Gastrocnemius medialis (tissue), 4 donors: ENCODE results near the gene PGAP6.

Source experiments
- CTCF ChIP-seq, 5 experiments: fragments of 450-650 bp in 3 of 5; fragments of 200-600 bp in 2 of 5; sonication (generic) in 2 of 5; IDR thresholded peaks in 4 of 5; conservative IDR thresholded peaks in 1 of 5; 1 replicate in 4 of 5; 2 replicates in 1 of 5; pipeline ENCODE4 v1.5.1; 2016 to 2019; ENCODE audit warnings: antibody characterized with exemption in 5 of 5, mild to moderate bottlenecking in 3 of 5, moderate library complexity in 3 of 5
- POLR2A ChIP-seq, 2 donors: fragments of 450-650 bp; IDR thresholded peaks; one replicate each; pipeline ENCODE4 v1.6.1; 2017; ENCODE audit warnings: antibody characterized with exemption in 2 of 2, mild to moderate bottlenecking in 2 of 2, moderate library complexity in 2 of 2

- TF ChIP-seq CTCF (IDR thresholded peaks at IDR 0.05 in 4 of 5, conservative IDR thresholded peaks at IDR 0.05 in 1 of 5) (no peak), POLR2A (IDR thresholded peaks at IDR 0.05) (no peak)
Observed at GRCh38 chr16:363766-364490, 17.9 kb downstream of the PGAP6 start.
